Chondrocyte (in vitro differentiated cells): ENCODE data around the gene RNF25. TPM values are rescaled to one million over a fixed set of nuclear protein-coding genes. Genes with fewer than 3 reads are reported as not detected.

Experiments used
- DNase-seq: peaks from one replicate; pipeline ENCODE4 v3.0.0; 2021; ENCODE audit warnings: mixed read lengths, low spot score
- H3K27ac Mint-ChIP-seq: one replicate; pipeline ENCODE4 v1.8.0; 2021; ENCODE audit warnings: mild to moderate bottlenecking, moderate library complexity, mixed read lengths; ENCODE audit not compliant: unreplicated experiment
- H3K27me3 Mint-ChIP-seq: 2 replicates; pipeline ENCODE4 v1.8.0; 2021; ENCODE audit warnings: low read depth, mixed read lengths
- H3K36me3 Mint-ChIP-seq: 2 replicates; pipeline ENCODE4 v1.8.0; 2021; ENCODE audit warnings: low read depth, mixed read lengths
- H3K4me1 Mint-ChIP-seq: 2 replicates; pipeline ENCODE4 v1.8.0; 2021; ENCODE audit warnings: low read depth, mild to moderate bottlenecking, mixed read lengths
- H3K4me3 Mint-ChIP-seq: one replicate; pipeline ENCODE4 v1.8.0; 2021; ENCODE audit warnings: mild to moderate bottlenecking, moderate library complexity, mixed read lengths; ENCODE audit not compliant: unreplicated experiment
- H3K9me3 Mint-ChIP-seq: 2 replicates; pipeline ENCODE4 v1.8.0; 2021; ENCODE audit warnings: low read depth, mixed read lengths
- CTCF ChIP-seq: fragments of 200-600 bp; sonication (generic); IDR thresholded peaks from 2 replicates; pipeline ENCODE4 v1.5.0; 2021; ENCODE audit warnings: antibody characterized with exemption, mild to moderate bottlenecking, moderate library complexity
- total RNA-seq: library from RNA; stranded (reverse); gene quantifications from 3 replicates; pipeline ENCODE4 v1.2.1, GENCODE V29; 2021

The RNF25 gene
- total RNA-seq, 1 donor from 2014 or later, result 30.4 TPM

GRCh38 chr2:218655751-218656150, 16.1 kb downstream of the RNF25 start:
- Mint-ChIP-seq H3K4me3 (no peak overlapping the region), H3K36me3 (peaks cover 3% of the 10 kb centered on the region), H3K27ac (no peak overlapping the region), H3K4me1 (peaks cover 28% of the 10 kb centered on the region), H3K27me3 (no peaks in the 10 kb centered on the region), H3K9me3 (no peaks in the 10 kb centered on the region)
- DNase-seq, result no peak
- no peak for TF ChIP-seq CTCF

- Mint-ChIP-seq H3K4me3 (no peak overlapping the region), H3K27ac (no peak overlapping the region), H3K9me3 (no peaks in the 10 kb centered on the region), H3K36me3 (peaks cover 27% of the 10 kb centered on the region), H3K27me3 (no peaks in the 10 kb centered on the region), H3K4me1 (no peaks in the 10 kb centered on the region)
- peak; percentile 47 for TF ChIP-seq CTCF
- no peak for DNase-seq
Measured at GRCh38 chr2:218648787-218649100, 23.1 kb downstream of the RNF25 start.

- Mint-ChIP-seq H3K27ac (peak overlapping the region; percentile 41), H3K36me3 (peaks cover 29% of the 10 kb centered on the region), H3K4me1 (no peaks in the 10 kb centered on the region), H3K4me3 (no peak overlapping the region), H3K27me3 (no peaks in the 10 kb centered on the region), H3K9me3 (no peaks in the 10 kb centered on the region)
- DNase-seq, result no peak
- peak; percentile 92 for TF ChIP-seq CTCF
Measured at GRCh38 chr2:218648088-218648786, 23.6 kb downstream of the RNF25 start.

DNA sequence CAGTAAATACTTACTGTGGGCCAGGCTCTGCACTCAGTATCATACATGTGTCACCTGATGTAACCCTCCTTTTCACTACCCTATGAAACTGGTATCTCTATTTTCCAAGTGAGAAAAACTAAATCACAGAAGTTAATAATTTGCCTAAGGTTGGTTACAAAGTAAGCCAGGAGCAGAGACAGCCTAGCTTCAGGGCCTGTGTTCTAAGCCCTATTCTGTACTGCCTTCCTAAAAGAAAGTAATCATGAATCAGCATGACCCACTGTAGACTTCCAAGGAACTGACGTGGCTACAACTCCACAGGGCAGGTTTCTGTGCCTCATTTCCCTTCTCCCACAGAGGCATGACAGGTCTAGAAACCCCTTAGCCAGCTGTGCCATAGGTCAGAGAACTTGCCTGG, 26.7 kb downstream of the RNF25 start:
- no peak for DNase-seq
- Mint-ChIP-seq H3K36me3 (peaks cover 28% of the 10 kb centered on the region), H3K9me3 (no peaks in the 10 kb centered on the region), H3K27me3 (no peaks in the 10 kb centered on the region), H3K4me3 (no peak overlapping the region), H3K27ac (peak overlapping the region; percentile 45), H3K4me1 (no peaks in the 10 kb centered on the region)
- TF ChIP-seq CTCF, result no peak

GRCh38 chr2:218644721-218645120, 27.1 kb downstream of the RNF25 start:
- no peak overlapping the region for H3K27ac Mint-ChIP-seq
- TF ChIP-seq CTCF, result no peak
- H3K36me3 Mint-ChIP-seq, result peaks cover 28% of the 10 kb centered on the region
- no peaks in the 10 kb centered on the region for H3K9me3 Mint-ChIP-seq
- H3K4me1 Mint-ChIP-seq, result no peaks in the 10 kb centered on the region
- H3K4me3 Mint-ChIP-seq, result no peak overlapping the region
- no peaks in the 10 kb centered on the region for H3K27me3 Mint-ChIP-seq
- no peak for DNase-seq
